NCI-H146 treated with DMSO at 0.1 percent for 48 hours (cell line): ENCODE measurements around the gene ZNF592.
"Not testable (repeated sequence)": the region's sequence is repeated elsewhere in the genome, so short reads cannot be mapped to it uniquely, and the experiment has no call there.

Experiments
- DNase-seq: peaks from one replicate; lab custom pipeline; 2025; ENCODE audit not compliant: unreplicated experiment; lab: John Stamatoyannopoulos, UW

Gene ZNF592, protein sequence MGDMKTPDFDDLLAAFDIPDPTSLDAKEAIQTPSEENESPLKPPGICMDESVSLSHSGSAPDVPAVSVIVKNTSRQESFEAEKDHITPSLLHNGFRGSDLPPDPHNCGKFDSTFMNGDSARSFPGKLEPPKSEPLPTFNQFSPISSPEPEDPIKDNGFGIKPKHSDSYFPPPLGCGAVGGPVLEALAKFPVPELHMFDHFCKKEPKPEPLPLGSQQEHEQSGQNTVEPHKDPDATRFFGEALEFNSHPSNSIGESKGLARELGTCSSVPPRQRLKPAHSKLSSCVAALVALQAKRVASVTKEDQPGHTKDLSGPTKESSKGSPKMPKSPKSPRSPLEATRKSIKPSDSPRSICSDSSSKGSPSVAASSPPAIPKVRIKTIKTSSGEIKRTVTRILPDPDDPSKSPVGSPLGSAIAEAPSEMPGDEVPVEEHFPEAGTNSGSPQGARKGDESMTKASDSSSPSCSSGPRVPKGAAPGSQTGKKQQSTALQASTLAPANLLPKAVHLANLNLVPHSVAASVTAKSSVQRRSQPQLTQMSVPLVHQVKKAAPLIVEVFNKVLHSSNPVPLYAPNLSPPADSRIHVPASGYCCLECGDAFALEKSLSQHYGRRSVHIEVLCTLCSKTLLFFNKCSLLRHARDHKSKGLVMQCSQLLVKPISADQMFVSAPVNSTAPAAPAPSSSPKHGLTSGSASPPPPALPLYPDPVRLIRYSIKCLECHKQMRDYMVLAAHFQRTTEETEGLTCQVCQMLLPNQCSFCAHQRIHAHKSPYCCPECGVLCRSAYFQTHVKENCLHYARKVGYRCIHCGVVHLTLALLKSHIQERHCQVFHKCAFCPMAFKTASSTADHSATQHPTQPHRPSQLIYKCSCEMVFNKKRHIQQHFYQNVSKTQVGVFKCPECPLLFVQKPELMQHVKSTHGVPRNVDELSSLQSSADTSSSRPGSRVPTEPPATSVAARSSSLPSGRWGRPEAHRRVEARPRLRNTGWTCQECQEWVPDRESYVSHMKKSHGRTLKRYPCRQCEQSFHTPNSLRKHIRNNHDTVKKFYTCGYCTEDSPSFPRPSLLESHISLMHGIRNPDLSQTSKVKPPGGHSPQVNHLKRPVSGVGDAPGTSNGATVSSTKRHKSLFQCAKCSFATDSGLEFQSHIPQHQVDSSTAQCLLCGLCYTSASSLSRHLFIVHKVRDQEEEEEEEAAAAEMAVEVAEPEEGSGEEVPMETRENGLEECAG (N-terminal part only)

DNA sequence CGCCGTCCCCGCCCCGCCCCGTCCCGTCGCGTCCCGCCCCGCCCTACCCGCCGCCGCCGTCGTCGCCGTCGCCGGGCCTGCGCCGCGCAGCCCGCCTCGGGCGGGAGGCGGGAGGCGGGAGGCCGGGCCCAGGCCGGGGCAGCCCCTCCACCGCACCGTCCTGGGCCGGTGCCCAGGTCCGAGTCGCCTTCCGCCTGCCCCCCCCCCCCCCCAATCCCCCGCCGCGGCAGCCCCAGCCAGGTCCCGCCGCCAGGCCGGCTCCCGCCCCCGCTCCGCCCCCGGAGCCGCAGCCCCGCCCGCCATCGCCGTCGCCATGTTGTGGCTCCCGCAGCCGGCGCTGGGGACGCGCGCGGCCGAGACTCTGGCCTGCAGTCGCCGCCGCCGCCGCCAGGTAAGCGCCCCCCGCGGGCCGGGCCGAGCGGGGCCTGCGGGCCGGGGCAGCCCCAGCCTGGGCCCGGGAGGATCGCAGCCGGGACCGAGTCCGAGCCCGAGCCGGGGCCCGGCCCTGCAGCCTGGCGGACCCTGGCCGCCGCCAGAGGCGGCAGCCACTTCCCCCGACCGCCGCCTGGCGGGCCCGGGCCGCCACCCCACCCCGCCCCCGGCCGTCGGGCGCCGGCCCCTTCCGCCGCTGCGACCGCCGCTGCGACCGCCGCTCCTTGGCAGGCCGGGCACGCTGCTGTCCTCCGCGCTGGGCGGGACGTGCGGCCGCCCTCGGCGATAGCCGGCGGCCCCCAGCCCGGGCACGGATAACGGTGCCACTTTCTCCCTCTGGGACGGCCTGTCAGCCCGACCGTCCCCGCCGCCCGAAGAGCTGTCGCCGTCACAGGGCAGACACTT lies at the start of gene ZNF592:
TSS of gene ZNF592 (plus strand) at position 319 of the 837 bp plus-strand sequence. CDS start 34,084 bp downstream, outside the sequence.
- peak; percentile 5 for DNase-seq

DNA sequence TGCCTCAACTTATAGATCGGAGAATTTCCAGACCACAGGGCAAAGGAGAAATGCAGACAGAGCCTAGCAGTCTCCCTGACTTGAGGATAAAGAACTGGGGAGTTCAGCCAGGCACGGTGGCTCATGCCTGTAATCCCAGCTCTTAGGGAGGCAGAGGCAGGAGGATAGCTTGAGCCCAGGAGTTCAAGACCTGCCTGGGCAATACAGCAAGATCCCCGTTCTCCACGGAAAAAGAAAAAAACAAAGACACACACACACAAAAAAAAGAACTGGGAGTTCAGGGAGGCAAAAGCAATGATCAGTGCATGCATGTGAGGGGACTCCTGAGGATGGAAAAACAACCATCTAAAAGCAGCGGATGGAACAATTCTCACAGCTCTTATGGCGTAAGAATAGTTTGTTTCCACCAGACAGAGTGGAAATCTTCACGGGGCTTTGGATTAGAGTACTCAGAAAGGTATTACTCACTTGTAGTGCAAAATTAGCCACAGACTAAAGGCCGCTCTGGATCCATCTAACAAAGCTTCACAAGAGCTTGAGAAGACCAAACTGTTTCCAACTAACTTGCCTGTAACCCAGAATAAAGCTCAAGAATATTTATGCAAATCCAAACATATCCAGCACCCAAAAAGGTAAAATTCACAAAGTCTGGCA lies 48.7 kb upstream of the ZNF592 start:
- DNase-seq = no peak

DNA sequence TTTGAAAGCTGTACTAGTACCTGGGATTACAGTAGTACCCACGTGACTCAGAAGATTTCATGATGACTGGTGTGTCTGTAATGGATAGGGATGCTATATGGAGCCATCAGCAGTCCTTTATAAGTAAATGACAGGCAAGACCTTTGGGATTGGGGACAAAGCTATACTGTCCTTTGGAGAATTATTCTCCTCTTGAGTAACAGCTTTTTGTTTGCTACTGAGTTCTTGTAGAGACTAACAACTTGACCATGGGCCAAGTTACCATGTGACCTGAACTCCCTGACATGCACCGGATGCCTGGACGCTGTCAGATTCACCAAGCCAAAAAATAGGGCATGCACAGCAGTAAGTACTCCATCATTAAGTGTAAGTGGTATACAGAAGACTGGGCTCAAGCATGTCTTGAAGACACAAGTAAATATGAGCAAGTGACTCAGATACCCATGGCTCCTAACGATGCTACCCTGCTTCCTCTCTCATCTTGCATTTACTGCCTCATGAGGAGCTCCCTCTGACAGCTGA lies 45.4 kb upstream of the ZNF592 start:
- DNase-seq = no peak

DNA sequence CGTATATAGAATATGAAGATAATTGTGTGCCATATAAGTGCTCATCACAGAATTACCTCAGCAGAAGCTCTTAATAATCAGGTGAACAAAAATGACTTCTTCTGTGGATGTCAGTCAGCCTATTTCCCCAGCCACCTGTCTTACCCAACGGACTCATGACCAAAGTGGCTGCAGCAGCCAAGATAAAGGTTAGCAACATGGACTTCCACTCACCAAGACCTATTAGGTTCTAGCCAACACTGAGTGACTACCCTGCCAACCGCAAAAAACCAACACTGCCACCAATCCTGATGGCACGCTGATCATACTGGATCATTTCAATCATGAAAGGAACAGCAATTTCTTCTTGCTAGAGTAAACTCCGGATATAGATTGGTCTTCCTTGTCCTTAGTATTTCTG lies 44.6 kb upstream of the ZNF592 start:
- DNase-seq = no peak

DNA sequence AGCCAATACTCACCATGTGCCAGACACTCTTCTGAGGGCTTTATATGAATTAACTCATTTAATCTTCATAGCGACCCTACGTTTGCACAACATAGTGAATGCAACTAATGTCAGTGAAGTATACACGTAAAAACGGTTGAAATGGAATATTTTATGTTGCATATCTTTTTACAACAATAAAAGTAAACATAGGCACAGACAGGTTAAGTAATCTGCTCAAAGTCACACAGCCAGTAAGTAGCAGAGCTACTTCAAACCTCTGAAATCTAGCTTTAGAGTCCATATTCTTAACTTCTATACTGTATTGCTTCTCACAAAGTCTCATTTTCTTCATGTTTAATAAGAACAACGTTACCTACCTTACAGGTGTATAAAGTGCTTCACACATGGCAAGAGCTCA lies 34.0 kb upstream of the ZNF592 start:
- no peak for DNase-seq

DNA sequence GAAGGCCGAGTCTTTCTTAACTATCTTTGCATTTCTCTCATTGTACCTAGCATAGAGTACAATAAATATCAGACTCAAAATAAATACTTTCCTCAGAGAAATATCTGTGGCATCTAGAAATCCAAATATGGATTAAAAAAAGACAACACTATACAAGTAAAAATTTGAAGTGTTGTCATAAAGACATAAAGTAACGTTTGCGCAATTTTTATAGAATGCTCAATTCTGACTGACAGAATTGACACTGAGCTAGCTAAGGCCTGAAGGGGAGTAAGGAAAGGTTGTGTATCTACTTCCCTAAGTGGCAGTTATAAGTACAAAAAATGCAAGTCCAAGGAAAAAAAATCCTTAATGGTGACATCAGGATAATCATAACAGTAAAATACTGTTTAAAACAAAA lies 33.6 kb upstream of the ZNF592 start:
- DNase-seq = no peak

DNA sequence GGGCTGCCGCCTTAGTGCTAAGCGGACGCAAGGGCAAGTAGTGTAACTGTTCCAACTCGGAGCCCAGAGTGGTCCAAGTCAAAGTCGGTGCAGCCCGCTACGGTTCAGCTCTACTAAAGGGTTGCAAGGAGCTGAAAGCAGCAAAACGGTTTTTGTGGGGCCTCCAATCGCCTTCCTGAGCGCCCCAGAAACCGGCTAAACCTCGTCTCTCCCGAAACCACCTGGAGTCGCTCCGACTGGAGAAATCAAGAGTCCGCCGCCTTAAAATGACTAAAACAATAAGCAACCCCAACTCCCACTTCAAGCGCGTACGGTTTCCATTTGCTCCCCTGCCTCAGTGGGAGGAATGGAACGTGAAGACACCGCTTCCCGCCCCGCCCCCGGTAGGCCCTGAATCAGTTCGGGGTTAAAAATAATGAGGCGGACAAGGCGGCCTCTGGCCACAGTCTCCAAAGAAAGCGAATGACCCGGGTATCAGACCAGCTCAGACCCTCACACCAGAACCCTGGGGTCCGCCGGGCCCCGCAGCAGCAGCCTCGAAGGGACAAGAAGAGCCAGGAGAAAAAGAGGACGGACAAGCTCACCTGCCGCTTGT lies 32.9 kb upstream of the ZNF592 start:
- peak; percentile 2 for DNase-seq

DNA sequence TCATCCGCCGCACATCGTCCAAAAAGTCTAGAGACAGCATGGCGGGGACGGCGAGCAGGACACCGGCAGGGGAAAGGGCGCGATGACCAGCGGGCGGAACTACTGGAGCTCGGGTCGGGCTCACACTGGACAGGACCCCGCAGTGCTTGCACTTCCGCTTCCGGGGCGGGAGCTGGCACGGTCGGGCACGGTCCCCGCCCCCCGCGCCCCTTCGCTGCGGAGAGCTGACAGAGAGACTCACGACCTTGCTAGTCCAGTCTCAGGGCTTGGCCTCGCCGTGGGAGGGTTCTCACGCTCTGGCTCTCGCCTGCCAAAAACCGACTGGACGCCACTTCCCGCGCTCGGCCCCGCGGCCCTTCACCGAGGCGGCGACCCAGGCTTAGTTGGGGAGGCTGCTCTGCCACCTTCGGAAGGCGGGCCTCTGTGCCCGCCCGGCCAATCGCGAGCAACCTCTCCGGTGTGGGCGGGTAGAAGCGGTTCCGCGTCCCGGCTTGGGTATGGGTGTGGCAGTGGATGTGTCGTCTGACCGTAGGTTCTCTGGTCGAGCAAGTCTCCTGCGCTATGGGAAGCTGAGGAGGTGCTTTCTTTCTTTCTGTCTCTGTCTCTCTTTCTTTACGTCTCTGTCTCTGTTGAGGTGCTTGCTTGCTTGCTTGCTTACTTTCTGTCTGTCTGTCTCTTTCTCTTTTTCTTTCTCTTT lies 32.2 kb upstream of the ZNF592 start, which contains the start of gene SEC11A:
TSS of gene SEC11A (minus strand) at position 104 of the 697 bp plus-strand sequence. CDS start at position 40, 64 bp downstream.
- DNase-seq = peak; percentile 73

DNA sequence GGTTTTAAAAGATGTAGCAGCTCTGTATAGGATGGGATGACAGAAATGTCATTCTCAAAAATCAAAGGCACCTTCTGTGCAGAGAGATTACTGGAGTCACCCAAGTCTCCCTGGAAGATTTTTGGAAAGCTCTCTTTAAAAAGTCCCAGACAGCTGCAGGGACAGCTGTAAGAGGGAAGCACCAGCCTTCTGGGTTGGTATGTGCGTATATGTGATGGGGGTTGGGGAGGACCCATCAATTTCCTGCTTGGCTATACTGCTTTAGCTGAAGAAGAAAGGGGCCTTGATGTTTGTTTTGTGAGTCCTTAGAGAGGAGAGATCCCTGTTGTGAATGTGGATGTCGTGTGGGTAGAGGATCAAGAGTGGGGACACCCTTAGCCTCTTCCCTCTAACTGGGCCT lies 27.0 kb upstream of the ZNF592 start:
- DNase-seq = no peak

DNA sequence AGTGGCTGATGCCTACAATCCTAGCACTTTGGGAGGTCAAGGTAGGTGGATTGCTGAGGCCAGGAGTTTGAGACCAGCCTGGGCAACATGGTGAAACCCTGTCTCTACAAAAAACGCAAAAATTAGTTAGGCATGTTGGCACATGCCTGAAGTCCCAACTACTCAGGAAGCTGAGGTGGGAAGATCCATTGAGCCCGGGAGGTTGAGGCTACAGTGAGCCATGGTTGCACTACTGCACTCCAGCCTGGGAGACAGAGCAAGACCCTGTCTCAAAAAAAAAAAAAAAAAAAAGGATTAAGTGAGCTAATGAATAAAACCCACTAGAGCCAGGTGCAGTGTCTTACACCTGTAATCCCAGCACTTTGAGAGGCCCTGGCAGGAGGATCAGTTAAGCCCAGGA lies 25.8 kb upstream of the ZNF592 start:
- no peak for DNase-seq

DNA sequence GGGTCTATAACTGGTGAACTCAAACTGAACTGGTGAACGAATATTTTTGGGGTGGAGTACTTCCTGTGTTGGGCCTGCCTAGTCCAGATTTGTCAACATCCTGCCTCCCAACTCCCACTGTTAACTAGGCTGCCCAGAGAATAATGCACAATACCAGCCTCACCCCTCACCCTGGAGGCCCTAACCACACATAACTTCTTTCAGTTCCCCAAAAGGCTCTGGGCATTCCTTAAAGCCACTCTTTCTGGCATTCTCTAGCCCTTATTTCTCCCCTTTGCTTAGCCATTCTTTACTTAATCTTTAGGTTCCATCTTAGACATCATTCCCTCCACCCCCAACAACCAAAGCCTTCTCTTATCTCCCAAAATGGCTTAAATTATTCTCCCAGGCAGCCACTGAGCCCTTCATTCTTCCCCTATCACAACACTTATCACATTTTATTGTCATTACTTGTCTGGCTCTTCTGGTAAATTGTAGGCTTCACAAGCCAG lies 23.3 kb upstream of the ZNF592 start:
- DNase-seq = no peak

DNA sequence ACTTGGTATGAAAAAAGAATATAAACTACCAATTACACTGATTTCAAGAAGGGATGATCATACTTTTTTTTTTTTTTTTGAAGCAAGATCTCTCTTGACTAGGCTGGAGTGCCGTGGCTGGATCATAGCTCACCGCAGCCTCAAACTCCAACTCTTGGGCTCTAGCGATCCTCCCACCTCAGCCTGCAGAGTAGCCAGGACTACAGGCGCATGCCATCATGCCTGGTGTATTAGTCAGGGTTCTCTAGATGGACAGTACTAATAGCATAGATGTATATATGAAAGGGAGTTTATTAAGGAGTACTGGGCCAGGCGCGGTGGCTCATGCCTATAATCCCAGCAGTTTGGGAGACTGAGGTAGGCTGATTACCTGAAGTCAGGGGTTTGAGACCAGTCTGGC lies 21.0 kb upstream of the ZNF592 start:
- no peak for DNase-seq

DNA sequence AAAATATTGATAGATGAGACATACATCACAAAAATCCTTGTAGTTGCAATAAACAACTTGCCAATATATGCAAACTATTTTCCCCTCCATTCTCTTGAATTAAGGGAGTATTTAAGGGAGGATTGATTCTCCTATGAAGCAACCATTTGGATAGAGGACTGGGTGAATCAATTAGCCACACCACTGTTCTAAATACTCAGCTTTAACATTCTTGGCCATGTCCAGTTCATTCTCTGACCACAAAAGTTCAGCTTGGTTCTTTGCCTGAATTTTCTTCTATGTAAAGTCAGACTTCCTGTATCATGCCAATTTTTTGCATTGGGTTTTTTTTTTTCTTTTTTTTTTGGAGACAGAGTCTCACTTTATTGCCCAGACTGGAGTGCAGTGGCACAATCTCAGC lies 16.6 kb upstream of the ZNF592 start:
- DNase-seq = no peak

DNA sequence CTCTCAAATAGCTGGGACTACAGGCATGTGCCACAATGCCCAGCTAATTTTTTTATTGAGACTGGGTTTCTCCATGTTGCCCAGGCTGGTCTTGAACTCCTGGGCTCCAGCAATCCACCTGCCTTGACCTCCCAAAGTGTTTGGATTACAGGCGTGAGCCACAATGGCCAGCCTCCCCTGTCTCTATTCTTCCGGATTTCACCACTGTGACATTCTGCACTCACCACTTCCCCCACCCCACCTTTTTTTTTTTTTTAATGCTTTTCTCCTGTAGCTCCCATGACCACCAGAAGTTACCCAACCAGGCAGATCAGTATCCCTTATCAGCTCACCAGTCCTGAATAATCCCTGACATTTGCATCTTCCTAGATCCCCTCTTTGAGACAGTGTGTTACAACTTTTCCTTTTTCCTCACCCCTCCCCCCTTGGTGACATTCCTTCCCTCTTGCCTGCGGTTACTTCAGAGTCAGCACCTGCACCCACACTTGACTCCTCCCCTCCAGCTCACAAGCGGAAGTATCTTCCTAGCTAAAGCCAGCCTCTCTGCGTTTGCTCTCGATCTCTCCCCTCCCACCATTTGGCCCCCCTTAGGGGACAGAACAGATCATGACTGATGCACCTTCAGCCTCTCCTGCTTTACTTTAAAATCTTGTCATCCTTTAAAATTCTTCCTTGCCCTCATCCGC lies 13.5 kb upstream of the ZNF592 start:
- peak; percentile 46 for DNase-seq

DNA sequence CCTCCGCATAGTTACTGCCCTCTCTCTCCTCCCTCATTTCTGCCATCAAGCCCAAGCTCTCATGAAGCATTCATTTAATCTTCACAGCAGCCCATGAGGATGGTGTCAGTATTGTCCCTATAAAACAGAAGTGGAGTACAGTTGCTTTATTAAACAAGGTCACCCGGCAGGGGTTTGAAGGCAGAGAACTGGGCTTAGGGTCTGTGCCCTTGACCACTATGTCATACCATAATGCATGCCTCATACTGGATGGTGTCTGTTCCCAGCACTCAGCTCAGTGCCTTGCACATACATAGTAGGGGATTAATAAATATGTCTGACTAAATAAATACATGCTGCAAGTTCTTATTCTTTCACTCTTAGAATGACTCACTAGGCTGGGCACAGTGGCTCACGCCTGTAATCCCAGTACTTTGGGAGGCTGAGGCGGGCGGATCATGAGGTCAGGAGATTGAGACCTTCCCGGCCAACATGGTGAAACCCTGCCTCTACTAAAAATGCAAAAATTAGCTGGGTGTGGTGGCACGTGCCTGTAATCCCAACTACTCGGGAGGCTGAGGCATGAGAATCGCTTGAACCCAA lies 12.8 kb upstream of the ZNF592 start:
- DNase-seq = not testable (repeated sequence)

DNA sequence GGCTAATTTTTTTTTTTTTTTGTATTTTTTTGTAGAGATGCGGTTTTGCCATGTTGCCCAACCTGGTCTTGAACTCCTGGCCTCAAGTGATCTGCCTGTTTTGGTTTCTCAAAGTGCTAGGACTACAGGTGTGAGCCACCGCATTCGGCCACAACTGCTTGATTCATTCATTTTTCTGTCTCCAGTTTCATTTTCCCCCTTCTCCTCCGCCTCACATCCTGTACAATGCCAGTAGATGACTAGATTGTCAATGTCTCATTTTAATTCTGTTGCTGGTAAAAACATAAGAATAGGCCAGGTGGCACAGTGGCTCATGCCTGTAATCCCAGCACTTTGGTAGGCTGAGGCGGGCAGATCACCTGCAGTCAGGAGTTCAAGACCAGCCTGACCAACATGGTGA lies 12.0 kb upstream of the ZNF592 start:
- no peak for DNase-seq

DNA sequence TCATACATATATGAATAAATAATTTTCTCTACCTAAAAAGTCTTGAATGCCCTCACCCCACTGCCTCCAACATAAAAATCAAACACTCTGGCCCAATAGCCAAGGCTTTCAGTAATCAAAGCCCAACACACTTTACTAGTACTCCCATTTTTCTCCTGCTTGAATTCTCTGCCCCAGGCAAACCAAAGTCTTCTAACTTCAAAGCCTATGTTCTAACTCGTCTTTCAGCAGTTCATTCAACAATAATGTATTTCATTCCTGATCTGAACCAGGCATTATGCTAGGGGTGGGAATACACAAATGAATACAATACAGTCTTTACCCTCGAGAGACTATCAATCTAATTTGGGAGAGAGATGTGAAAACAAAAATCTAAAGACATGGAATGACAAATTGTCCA lies 11.4 kb upstream of the ZNF592 start:
- DNase-seq = no peak

DNA sequence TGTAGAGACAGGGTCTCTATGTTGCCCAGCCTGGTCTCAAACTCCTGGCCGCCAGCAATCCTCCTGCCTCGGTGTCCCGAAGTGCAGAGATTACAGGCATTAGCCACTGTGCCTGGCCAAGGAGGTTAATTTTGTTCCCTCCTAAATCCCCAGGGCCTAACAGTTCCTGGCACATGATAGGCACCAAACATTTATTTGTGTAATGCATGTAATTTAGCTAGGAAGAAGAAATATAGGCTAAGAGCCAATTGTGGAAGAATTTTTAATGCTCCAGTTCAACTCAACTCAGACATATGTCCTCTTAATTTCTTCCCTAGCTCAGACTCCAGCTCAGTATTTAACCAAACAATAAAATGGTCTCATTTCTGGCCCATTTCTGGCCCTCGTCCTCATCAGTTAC lies 7.7 kb upstream of the ZNF592 start:
- DNase-seq = no peak
